ENCODE measurements around the gene TFCP2L1.
"Not testable (repeated sequence)": the region's sequence is repeated elsewhere in the genome, so short reads cannot be mapped to it uniquely, and the experiment has no call there.

Gene TFCP2L1

GRCh38 chr2:121326628-121327027, 41.6 kb upstream of the TFCP2L1 start:
- no peak for TF ChIP-seq CTCF (IDR thresholded peaks at IDR 0.05; ENCODE audit: extremely low read depth, insufficient read depth, missing control alignments)
- in situ Hi-C loops (cut with MboI; ENCODE audit: low pct_unique_long_range_greater_than_20kb, low sequenced_read_pairs, unreplicated experiment), result loop anchor here (25.0 kb wide), 1 partner anchor 239 kb away; no protein-coding TSS in a partner anchor
- no peak for DNase-seq (ENCODE audit: low spot score)

GRCh38 chr2:121324601-121325000, 39.6 kb upstream of the TFCP2L1 start:
- no peak for TF ChIP-seq CTCF (IDR thresholded peaks at IDR 0.05; ENCODE audit: extremely low read depth, insufficient read depth, missing control alignments)
- no peak for DNase-seq (ENCODE audit: low spot score)
- in situ Hi-C loops (cut with MboI; ENCODE audit: low pct_unique_long_range_greater_than_20kb, low sequenced_read_pairs, unreplicated experiment), result no loop called here

GRCh38 chr2:121321476-121321875, 36.5 kb upstream of the TFCP2L1 start:
- in situ Hi-C loops (cut with MboI; ENCODE audit: low pct_unique_long_range_greater_than_20kb, low sequenced_read_pairs, unreplicated experiment), result no loop called here
- no peak for TF ChIP-seq CTCF (IDR thresholded peaks at IDR 0.05; ENCODE audit: extremely low read depth, insufficient read depth, missing control alignments)
- DNase-seq (ENCODE audit: low spot score), result no peak

- no peak for DNase-seq (ENCODE audit: low spot score)
- no peak for TF ChIP-seq CTCF (IDR thresholded peaks at IDR 0.05; ENCODE audit: extremely low read depth, insufficient read depth, missing control alignments)
- in situ Hi-C loops (cut with MboI; ENCODE audit: low pct_unique_long_range_greater_than_20kb, low sequenced_read_pairs, unreplicated experiment), result no loop called here
These were observed 34.9 kb upstream of the TFCP2L1 start for GRCh38 chr2:121319941-121320340.

GRCh38 chr2:121316986-121317385, 32.0 kb upstream of the TFCP2L1 start:
- in situ Hi-C loops (cut with MboI; ENCODE audit: low pct_unique_long_range_greater_than_20kb, low sequenced_read_pairs, unreplicated experiment), result no loop called here
- no peak for TF ChIP-seq CTCF (IDR thresholded peaks at IDR 0.05; ENCODE audit: extremely low read depth, insufficient read depth, missing control alignments)
- DNase-seq (ENCODE audit: low spot score), result no peak

- in situ Hi-C loops (cut with MboI; ENCODE audit: low pct_unique_long_range_greater_than_20kb, low sequenced_read_pairs, unreplicated experiment); DNase-seq (ENCODE audit: low spot score): not testable (repeated sequence)
These were observed 28.7 kb upstream of the TFCP2L1 start for GRCh38 chr2:121313701-121314100.

- no peak for TF ChIP-seq CTCF (IDR thresholded peaks at IDR 0.05; ENCODE audit: extremely low read depth, insufficient read depth, missing control alignments)
- in situ Hi-C loops (cut with MboI; ENCODE audit: low pct_unique_long_range_greater_than_20kb, low sequenced_read_pairs, unreplicated experiment), result no loop called here
- DNase-seq (ENCODE audit: low spot score), result no peak
These were observed 24.8 kb upstream of the TFCP2L1 start for GRCh38 chr2:121309801-121310200.
